Measurements from ENCODE around the gene ZDHHC8.

The ZDHHC8 gene

GRCh38 chr22:20130319-20130718, 1.3 kb upstream of the ZDHHC8 start:
- no peak for DNase-seq (ENCODE audit: low read depth)

GRCh38 chr22:20130731-20131596, 640 bp upstream of the ZDHHC8 start:
- DNase-seq (ENCODE audit: low read depth) = peak; percentile 60

- no peak for DNase-seq (ENCODE audit: low read depth)
Measured at GRCh38 chr22:20131859-20132685, 468 bp downstream of the ZDHHC8 start.

GRCh38 chr22:20132686-20133246, 1.2 kb downstream of the ZDHHC8 start:
- DNase-seq (ENCODE audit: low read depth) = no peak

GRCh38 chr22:20133930-20134549, 2.4 kb downstream of the ZDHHC8 start:
- no peak for DNase-seq (ENCODE audit: low read depth)

- no peak for DNase-seq (ENCODE audit: low read depth)
Measured at GRCh38 chr22:20135265-20135664, 3.7 kb downstream of the ZDHHC8 start.

GRCh38 chr22:20135806-20136602, 4.4 kb downstream of the ZDHHC8 start:
- DNase-seq (ENCODE audit: low read depth) = no peak

- no peak for DNase-seq (ENCODE audit: low read depth)
Measured at GRCh38 chr22:20136603-20136873, 4.9 kb downstream of the ZDHHC8 start.

GRCh38 chr22:20137113-20137512, 5.5 kb downstream of the ZDHHC8 start:
- DNase-seq (ENCODE audit: low read depth) = no peak

- no peak for DNase-seq (ENCODE audit: low read depth)
Measured at GRCh38 chr22:20137671-20138416, 6.2 kb downstream of the ZDHHC8 start.

GRCh38 chr22:20138417-20138738, 6.8 kb downstream of the ZDHHC8 start:
- no peak for DNase-seq (ENCODE audit: low read depth)

- DNase-seq (ENCODE audit: low read depth) = no peak
Measured at GRCh38 chr22:20138868-20139267, 7.3 kb downstream of the ZDHHC8 start.

GRCh38 chr22:20139391-20140106, 7.9 kb downstream of the ZDHHC8 start:
- no peak for DNase-seq (ENCODE audit: low read depth)

GRCh38 chr22:20140107-20140445, 8.5 kb downstream of the ZDHHC8 start:
- no peak for DNase-seq (ENCODE audit: low read depth)

GRCh38 chr22:20140521-20140964, 8.9 kb downstream of the ZDHHC8 start:
- no peak for DNase-seq (ENCODE audit: low read depth)

GRCh38 chr22:20141186-20142077, 9.8 kb downstream of the ZDHHC8 start:
- no peak for DNase-seq (ENCODE audit: low read depth)

GRCh38 chr22:20142711-20143621, 11.4 kb downstream of the ZDHHC8 start:
- no peak for DNase-seq (ENCODE audit: low read depth)

- DNase-seq (ENCODE audit: low read depth) = no peak
Measured at GRCh38 chr22:20143883-20144665, 12.5 kb downstream of the ZDHHC8 start.
